Adrenal gland (tissue), 5 donors: ENCODE data around the gene LRP1.

ENCODE experiments used
- POLR2A ChIP-seq, 2 donors: fragments of 450-650 bp; IDR thresholded peaks; one replicate each; pipeline ENCODE4 v1.6.1; 2017; ENCODE audit warnings: antibody characterized with exemption in 2 of 2, mild to moderate bottlenecking in 2 of 2, moderate library complexity in 1 of 2
- TF ChIP-seq, protein P1 (sequence below), 6 experiments: fragments of 450-650 bp in 4 of 6; fragments of 200-600 bp in 2 of 6; sonication (generic) in 1 of 6; IDR thresholded peaks; 1 replicate in 5 of 6; 2 replicates in 1 of 6; pipeline versions ENCODE4 v1.5.1 to v1.8.0; 2016 to 2021; ENCODE audit warnings: antibody characterized with exemption in 6 of 6, mild to moderate bottlenecking in 2 of 6, moderate library complexity in 1 of 6
- donor health status: DM: no; HTN: no; CAD: no.

- TF ChIP-seq, protein P1, sequence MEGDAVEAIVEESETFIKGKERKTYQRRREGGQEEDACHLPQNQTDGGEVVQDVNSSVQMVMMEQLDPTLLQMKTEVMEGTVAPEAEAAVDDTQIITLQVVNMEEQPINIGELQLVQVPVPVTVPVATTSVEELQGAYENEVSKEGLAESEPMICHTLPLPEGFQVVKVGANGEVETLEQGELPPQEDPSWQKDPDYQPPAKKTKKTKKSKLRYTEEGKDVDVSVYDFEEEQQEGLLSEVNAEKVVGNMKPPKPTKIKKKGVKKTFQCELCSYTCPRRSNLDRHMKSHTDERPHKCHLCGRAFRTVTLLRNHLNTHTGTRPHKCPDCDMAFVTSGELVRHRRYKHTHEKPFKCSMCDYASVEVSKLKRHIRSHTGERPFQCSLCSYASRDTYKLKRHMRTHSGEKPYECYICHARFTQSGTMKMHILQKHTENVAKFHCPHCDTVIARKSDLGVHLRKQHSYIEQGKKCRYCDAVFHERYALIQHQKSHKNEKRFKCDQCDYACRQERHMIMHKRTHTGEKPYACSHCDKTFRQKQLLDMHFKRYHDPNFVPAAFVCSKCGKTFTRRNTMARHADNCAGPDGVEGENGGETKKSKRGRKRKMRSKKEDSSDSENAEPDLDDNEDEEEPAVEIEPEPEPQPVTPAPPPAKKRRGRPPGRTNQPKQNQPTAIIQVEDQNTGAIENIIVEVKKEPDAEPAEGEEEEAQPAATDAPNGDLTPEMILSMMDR (IDR thresholded peaks at IDR 0.05): no peak
- TF ChIP-seq POLR2A (IDR thresholded peaks at IDR 0.05): no peak
Measured at GRCh38 chr12:57190037-57190436, 61.8 kb downstream of the LRP1 start.
